Stimulated activated CD4-positive, alpha-beta T cell treated with anti-CD3 and anti-CD28 coated beads, Interleukin-4, amount 100 ng/mL, for 1 hour (primary cell): ENCODE measurements around the gene PHACTR2.
"Not testable (repeated sequence)": the region's sequence is repeated elsewhere in the genome, so short reads cannot be mapped to it uniquely, and the experiment has no call there.

Experiments used
- DNase-seq: peaks from one replicate; pipeline ENCODE4 v3.0.0-alpha.2; 2020

Gene PHACTR2

GRCh38 chr6:143699430-143699825, 21.7 kb downstream of the PHACTR2 start:
- DNase-seq, result no peak

DNA sequence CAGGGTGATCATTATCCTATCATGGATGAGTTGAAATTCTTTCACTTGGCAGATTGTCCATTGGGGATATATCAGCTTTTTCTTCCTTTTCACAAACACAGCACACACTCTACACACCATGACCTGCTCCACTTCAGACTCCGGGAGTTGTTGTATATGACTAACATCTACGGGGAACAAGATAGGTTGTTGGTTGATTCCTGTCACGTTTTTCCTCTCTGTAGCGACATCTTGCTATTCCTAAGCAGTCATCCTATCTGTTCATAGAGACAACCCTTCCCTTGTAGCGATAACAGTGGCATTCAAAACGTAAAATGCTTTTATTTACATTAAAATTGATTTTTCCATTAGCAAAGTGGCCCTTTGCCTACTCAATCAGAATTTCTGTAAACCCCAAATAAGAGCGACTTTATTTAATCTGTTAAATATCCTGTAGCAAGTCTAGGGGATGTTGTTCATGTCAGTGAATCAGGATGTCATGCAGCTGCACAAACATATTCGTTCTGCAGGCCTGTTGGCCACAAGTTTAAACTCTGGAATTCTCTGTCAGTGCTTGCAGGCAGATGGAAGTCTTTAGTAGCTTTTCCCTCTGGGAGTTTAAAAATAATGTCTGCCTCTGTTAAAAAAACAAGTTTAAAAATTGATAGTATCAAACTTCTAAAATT, 23.1 kb downstream of the PHACTR2 start:
- DNase-seq, result no peak

DNA sequence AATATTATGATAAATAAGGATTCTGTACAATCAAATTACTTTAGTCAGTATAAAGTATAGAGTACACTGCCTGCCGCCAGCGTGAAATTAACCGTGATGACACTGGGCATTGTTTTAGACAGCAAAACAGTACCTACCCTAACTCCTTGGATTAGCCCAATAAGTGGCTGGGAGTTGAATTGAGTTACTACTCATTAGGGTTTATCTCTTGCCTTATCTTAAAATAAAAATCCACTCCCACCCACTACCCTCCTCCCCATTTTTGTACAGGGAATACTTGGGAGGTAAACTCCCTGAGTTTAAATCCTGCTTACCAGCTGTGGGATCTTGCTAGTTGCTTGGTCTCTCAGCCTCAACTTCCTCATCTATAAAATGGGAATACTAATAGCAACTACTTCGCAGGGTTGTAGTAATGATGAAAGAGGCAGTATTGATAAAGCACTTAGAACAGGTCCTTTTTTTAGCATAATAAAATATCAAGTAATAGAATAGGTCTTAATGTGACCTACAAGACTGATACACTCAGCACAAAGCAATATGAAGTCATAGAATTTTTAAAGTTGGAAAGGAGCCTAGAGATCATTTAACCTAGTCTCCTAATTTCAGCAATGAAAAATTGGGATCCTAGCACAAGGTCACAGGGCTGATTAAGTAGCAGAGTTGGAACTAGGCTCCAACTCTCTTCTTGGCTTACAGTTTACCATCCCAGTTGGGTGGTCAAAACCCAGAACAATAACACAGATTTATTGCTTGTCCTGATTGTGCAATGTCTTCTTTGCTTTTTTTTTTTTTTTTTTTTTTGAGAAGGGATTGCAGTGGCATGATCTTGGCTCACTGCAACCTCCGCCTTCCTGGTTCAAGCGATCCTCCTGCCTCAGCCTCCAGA, 23.8 kb downstream of the PHACTR2 start:
- DNase-seq, result no peak

- DNase-seq, result no peak
Measured at GRCh38 chr6:143705569-143705968, 27.8 kb downstream of the PHACTR2 start.

DNA sequence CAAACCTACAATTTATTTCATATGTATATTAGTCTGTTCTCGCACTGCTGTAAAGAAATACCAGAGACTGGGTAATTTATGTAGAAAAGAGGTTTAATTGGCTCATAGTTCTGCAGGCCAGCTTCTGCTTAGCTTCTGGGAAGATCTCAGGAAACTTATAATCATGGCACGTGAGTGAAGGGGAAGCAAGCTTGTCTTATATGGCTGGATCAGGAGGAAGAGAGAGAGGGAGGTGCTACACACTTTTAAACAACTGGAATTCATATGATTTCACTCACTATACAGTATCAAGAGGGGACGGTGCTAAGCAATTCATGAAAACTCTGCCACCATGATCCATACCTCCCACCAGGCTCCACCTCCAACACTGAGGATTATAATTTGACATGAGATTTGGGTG, 29.9 kb downstream of the PHACTR2 start:
- DNase-seq, result no peak

GRCh38 chr6:143708889-143709288, 31.1 kb downstream of the PHACTR2 start:
- DNase-seq, result no peak

DNA sequence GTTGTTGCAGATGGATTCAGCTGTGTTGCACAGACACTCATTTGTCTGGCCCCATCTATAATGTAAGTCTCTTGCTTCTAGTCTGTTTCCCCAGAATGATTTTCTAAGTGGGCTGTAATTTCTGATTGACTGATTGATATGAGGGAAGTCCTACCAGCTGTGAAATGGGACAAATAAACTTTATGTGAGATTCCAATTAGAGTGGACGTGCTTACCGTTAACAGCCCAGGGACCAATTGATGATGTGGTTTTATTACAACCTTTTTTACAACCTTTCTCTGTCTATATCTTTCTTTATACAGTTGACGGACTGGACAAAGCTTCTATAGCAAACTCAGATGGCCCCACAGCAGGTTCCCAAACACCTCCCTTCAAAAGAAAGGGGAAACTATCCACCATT, 33.9 kb downstream of the PHACTR2 start:
- no peak for DNase-seq

- DNase-seq, result no peak
Measured at GRCh38 chr6:143718472-143718871, 40.7 kb downstream of the PHACTR2 start.

DNA sequence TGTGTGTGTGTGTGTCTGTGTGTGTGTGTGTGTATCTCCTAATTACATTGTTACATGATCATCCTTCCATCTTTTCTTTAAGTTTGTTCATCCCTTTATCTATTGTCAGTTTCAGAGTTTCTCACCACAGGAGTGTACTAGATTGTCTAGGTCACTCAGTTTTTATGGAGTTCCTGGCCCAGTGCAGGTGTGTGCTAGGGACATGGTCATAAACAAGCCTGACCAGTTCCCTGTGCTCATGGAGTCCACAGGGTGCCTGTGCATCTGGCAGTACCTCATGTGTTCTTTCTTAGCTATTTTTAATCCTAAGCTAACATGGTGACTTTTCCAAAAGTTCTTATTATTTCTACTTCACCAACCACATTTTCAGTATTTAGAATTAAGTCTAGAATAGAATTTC, 43.9 kb downstream of the PHACTR2 start:
- DNase-seq, result no peak

DNA sequence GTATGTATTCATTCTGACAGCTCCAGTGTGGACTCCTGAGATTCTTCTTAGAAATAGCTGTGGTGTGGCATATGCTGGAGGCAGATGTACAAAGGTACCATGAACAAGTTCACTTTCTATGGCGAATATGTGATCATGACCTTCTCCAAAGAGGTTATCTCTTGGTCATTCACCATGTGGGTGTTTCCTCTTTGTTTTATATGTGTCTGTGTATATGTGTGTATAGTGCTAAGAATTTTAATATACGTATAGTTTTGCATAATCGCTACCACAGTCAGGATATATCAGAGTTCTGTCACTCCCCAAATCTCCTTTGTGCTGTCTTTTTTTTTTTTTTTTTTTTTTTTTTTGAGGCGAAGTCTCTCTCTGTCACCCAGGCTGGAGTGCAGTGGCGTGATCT, 47.1 kb downstream of the PHACTR2 start:
- no peak for DNase-seq

GRCh38 chr6:143726015-143726647, 48.4 kb downstream of the PHACTR2 start:
- no peak for DNase-seq

DNA sequence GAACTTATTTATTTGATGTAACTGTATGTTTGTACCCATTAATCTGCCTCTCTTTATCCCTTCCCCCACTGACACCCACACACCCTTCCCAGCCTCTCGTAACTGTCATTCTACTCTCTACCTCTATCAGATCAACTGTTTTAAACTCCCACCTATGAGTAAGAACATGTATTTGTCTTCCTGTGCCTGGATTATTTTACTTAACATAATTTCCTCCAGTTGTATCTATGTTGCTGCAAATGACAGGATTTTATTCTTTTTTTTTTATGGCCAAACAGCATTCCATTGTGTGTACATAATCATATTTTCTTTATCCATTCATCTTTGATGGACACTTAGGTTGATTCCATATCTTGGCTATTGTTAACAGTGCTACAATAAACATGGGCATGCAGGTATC, 49.3 kb downstream of the PHACTR2 start:
- no peak for DNase-seq

DNA sequence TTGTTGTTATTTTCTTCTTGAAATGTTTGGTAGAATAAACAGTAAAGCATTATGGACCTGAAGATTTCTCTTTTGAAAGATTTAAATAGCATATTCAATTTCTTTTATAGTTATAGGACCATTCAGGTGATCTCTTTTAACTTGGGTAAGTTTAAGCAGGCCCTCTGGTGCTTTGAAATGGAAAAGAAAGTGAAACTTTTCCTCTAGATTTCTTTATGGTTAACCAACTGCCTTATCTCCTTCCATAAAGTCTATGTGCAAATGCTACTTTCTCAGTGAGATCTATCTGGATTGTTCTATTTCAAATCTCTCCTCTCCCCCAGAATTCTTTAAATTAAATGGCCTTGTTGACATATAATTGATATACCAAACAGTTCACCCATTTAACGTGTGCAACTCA, 54.0 kb downstream of the PHACTR2 start:
- DNase-seq, result no peak

DNA sequence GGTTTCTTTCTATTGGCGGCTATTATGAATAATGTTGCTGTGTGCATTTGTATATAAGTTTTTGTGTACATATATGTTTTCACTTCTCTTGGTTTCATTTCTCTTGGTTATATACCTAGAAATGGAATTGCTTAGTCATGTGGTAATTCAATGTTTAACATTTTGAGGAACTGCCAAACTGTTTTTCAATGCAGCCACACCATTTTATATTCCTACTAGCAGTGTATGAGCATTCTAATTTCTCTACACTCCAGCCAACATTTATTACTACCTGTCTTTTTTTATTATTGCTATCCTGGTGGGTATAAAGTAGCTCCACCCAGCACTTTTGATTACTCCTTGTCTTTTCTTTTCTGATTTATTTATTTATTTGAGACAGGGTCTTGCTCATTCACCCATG, 54.8 kb downstream of the PHACTR2 start:
- DNase-seq, result no peak

DNA sequence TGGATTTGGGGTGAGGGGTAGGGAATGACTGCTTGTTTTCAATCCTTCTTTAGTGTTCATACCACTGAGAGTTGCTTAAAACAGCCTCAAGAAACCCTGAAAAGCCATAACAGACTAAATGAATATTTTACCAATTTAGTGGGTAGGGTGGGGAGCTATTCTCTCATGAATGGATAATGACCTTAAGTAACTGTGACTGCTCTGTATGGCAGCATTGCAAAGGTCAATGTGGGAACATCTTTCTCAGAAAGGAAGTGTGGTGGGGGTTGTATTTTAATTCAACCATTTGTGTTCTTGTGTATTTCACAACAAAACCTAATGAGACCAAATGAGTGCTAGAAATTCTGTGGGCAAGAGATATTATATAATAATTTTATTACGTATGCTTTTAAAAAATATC, 55.7 kb downstream of the PHACTR2 start:
- DNase-seq, result no peak

DNA sequence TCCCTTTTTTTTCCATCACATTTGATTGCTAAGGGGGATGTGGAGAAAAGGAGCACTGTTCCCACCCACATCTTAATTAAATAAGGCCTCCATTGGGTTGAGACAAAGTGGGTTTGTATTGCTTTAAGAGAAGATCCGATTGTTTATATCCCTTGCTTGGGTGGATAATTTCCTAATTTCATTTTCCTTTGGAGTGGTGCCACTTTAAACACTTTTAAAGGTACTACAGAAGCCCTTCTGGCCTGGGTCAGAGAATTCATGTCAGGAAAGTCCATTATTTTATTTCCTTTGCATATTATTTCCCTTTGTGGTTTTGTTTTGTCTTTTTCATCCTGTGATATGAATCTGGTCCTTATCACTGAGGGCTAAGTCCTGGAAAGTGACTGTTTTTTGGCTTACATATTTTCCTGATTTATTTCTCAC, 56.9 kb downstream of the PHACTR2 start:
- no peak for DNase-seq

DNA sequence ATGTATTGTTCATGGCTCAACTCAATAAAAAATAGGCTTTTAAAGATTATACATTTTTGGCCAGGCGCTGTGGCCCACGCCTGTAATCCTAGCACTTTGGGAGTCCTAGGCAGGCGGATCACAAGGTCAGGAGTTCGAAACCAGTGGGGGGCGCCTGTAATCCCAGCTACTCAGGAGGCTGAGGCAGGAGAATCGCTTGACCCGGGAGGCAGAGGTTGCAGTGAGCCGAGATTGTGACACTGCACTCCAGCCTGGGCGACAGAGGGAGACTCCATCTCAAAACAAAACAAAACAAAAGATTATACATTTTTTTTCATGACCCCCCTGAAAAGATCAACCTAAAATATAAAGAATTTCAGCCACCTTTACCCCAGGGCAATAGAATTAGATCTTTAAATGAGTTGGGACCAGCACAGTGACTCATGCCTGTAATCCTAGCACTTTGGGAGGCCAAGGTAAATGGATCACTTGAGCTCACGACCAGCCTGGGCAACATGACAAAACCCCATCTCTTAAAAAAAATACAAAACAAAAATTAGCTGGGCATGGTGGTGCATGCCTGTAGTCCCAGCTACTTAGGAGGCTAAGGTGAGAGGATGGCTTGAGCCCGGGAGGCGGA, 60.4 kb downstream of the PHACTR2 start:
- DNase-seq, result not testable (repeated sequence)

GRCh38 chr6:143739341-143739851, 61.6 kb downstream of the PHACTR2 start:
- DNase-seq, result no peak

DNA sequence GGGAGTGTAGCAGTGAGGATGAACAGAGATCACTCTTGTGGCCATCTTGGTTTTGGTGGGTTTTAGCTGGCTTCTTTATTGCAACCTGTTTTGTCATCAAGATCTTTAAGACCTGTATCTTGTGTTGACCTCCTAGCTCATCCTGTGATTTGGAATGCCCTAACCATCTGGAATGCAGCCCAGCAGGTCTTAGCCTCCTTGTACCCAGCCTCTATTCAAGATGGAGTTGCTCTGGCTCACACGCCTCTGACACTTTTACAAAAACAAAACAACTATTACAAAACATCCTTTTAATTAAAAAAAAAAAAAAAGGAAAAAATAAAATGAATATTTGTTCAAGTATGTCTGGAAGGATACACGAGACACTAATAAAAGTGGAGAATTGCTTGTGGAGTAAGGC, 62.4 kb downstream of the PHACTR2 start:
- no peak for DNase-seq

DNA sequence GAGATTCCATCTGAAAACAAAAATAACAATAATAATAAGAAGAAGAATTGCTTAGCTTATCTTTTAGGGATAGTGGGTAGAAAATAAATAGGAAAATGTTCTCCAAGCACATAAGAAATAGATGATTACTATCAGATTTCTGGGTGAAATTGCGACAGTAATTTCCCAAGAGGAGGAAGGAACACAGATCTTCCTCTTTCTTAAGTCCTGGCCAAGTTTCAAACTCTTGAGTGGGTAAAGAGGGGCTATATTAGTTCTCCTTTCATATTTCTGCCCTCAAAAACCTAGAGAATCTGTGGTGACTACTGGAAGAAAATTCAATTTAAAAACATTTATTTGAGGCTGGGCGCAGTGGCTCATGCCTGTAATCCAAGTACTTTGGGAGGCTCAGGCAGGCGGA, 63.7 kb downstream of the PHACTR2 start:
- DNase-seq, result no peak

DNA sequence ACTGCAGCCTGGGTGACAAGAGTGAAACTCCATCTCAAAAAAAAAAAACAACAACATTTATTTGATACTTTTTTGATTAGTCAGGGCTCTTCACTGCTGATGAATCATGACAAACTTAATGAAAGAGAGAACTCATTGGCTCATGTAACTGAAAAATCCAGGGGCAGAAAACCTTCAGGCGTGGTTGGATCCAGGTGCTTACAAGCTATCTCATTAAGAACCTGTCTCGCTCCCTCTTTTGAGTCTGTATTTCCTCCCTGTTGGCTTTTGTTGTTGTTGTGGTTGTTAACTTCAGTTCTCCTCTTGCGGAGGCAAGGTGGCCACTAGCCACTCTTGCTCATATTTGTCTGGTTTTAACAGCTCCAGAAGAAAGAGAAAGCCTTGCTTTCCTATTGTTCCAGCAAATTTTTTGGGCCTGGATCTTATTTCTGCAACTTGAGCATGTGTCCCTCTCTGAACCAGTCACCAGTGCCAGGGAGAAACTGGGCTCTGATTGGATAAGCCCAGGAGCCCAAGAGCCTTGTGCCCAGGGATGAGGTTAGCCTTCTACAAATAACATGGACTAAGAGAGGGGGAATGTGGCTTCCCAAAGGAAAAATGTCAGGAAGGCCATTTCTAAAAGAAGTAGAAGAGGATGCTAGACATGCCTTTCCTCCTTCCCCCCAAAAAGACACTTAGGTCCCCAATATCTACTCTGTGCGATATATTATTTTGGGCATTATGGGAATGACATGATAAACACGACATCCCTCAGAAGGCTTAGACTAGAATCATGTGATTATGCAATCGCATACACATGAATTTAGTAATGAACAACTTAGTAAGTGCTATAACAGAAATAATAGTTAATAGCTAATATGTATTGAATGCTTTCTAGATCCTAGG, 64.5 kb downstream of the PHACTR2 start:
- DNase-seq, result no peak

GRCh38 chr6:143742955-143743255, 65.1 kb downstream of the PHACTR2 start:
- DNase-seq, result no peak
